ENCODE data around the gene FBXO47.
A peak's percentile ranks its signal among the peaks of the same experiment; 100 is the strongest.
"Not testable (repeated sequence)": the region's sequence is repeated elsewhere in the genome, so short reads cannot be mapped to it uniquely, and the experiment has no call there.

The FBXO47 gene

GRCh38 chr17:38920374-38921291, 46.6 kb downstream of the FBXO47 start:
- Mint-ChIP-seq H3K36me3 (ENCODE audit: low read depth) (peaks cover 27% of the 10 kb centered on the region), H3K4me3 (no peak overlapping the region), H3K4me1 (peaks cover 33% of the 10 kb centered on the region), H3K27ac (peak overlapping the region; percentile 71), H3K9me3 (no peaks in the 10 kb centered on the region), H3K27me3 (no peaks in the 10 kb centered on the region)
- ATAC-seq (no peak), DNase-seq (no peak)

DNA sequence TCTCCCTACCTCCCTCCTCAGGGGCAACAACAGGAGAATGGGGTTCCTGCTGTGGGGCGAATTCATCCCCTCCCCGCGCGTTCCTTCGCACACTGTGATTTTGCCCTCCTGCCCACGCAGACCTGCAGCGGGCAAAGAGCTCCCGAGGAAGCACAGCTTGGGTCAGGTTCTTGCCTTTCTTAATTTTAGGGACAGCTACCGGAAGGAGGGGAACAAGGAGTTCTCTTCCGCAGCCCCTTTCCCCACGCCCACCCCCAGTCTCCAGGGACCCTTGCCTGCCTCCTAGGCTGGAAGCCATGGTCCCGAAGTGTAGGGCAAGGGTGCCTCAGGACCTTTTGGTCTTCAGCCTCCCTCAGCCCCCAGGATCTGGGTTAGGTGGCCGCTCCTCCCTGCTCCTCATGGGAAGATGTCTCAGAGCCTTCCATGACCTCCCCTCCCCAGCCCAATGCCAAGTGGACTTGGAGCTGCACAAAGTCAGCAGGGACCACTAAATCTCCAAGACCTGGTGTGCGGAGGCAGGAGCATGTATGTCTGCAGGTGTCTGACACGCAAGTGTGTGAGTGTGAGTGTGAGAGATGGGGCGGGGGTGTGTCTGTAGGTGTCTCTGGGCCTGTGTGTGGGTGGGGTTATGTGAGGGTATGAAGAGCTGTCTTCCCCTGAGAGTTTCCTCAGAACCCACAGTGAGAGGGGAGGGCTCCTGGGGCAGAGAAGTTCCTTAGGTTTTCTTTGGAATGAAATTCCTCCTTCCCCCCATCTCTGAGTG, 47.7 kb downstream of the FBXO47 start:
- DNase-seq (no peak), ATAC-seq (no peak)
- Mint-ChIP-seq H3K27me3 (no peaks in the 10 kb centered on the region), H3K9me3 (no peaks in the 10 kb centered on the region), H3K27ac (peak overlapping the region; percentile 81), H3K4me3 (no peak overlapping the region), H3K4me1 (peaks cover 24% of the 10 kb centered on the region), H3K36me3 (ENCODE audit: low read depth) (peaks cover 29% of the 10 kb centered on the region)

- Mint-ChIP-seq H3K4me3 (no peak overlapping the region), H3K4me1 (peaks cover 24% of the 10 kb centered on the region), H3K27me3 (no peaks in the 10 kb centered on the region), H3K36me3 (ENCODE audit: low read depth) (peaks cover 34% of the 10 kb centered on the region), H3K9me3 (no peaks in the 10 kb centered on the region), H3K27ac (no peak overlapping the region)
- DNase-seq, result no peak
- ATAC-seq, result no peak
Measured at GRCh38 chr17:38918916-38919315, 48.3 kb downstream of the FBXO47 start.

DNA sequence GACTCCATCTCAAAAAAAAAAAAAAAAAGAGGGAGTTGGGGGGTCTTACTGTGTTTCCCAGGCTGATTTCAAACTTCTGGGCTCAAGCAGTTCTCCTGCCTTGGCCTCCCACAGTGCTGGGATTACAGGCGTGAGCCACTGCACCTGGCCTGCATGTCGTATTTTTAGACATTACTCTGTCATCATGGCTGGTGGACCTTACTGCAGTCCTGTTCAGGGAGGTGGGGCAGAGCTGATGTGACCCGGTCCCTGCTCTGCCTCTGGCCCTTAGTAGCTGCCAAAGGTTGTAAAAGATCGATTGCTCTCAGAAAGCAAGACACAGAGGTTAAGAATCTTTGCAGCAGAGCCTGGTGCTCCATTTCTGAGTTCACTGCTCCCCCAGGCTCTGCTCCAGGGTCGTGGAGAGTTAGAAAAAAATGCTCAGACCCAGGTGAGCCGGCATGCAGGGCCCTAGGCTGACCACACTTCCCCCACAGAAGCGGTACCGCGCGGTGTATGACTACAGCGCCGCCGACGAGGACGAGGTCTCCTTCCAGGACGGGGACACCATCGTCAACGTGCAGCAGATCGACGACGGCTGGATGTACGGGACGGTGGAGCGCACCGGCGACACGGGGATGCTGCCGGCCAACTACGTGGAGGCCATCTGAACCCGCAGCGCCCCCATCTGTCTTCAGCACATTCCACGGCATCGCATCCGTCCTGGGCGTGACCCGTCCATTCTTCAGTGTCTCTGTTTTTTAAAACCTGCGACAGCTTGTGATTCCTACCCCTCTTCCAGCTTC, 48.9 kb downstream of the FBXO47 start:
- H3K27ac Mint-ChIP-seq, result no peak overlapping the region
- H3K36me3 Mint-ChIP-seq (ENCODE audit: low read depth), result peaks cover 35% of the 10 kb centered on the region

GRCh38 chr17:38917259-38917658, 49.9 kb downstream of the FBXO47 start:
- Mint-ChIP-seq H3K36me3 (ENCODE audit: low read depth) (peaks cover 37% of the 10 kb centered on the region), H3K4me3 (no peak overlapping the region), H3K4me1 (peaks cover 22% of the 10 kb centered on the region), H3K9me3 (no peaks in the 10 kb centered on the region), H3K27me3 (no peaks in the 10 kb centered on the region), H3K27ac (peak overlapping the region; percentile 45)
- no peak for DNase-seq
- ATAC-seq, result no peak

More for the DNA sequence above, 48.9 kb downstream of the FBXO47 start:
- Mint-ChIP-seq H3K4me3 (no peak overlapping the region), H3K4me1 (peaks cover 22% of the 10 kb centered on the region), H3K9me3 (no peaks in the 10 kb centered on the region), H3K27me3 (no peaks in the 10 kb centered on the region)
- ATAC-seq (no peak), DNase-seq (no peak)

DNA sequence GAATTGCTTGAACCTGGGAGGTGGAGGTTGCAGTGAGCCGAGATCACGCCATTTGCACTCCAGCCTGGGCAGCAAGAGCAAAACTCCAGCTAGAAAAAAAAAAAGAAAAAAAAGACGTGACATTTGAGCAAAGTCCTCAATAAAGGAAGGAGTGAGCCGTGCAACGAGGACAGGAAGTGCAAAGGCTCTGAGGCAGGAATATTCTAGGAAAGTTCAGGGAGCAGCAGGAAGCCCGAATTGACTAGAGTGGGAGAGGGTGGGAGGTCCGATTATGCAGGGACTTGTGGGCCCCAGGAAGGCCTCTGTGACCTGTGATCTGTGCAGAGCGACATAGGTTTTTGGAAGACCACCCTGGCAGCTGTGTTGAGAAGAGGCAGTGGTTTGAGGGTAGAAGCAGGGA, 50.4 kb downstream of the FBXO47 start:
- peak overlapping the region; percentile 45 for H3K27ac Mint-ChIP-seq
- H3K36me3 Mint-ChIP-seq (ENCODE audit: low read depth), result peaks cover 37% of the 10 kb centered on the region
- H3K4me3 Mint-ChIP-seq, result no peak overlapping the region
- ATAC-seq (no peak), DNase-seq (no peak)
- no peaks in the 10 kb centered on the region for H3K9me3 Mint-ChIP-seq
- H3K4me1 Mint-ChIP-seq, result peaks cover 18% of the 10 kb centered on the region
- no peaks in the 10 kb centered on the region for H3K27me3 Mint-ChIP-seq

DNA sequence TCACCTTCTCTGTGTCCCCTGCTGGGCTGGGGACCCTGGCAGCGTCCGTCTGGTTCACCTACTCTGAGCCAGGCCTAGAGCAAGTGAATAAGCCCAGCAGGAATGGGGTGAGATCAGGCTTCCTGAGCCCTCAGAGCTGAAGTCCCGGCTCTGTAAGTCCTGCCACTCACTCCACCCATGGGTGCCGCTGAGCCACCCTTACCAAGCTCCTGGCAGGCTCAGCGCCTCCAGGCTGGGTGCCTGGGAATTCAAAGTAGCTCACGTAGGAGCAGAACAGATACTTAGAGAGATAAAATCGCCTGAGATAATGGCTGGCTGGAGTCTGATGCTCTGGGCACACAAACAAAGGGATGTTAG, 51.6 kb downstream of the FBXO47 start:
- no peaks in the 10 kb centered on the region for H3K9me3 Mint-ChIP-seq
- DNase-seq (no peak), ATAC-seq (no peak)
- H3K4me3 Mint-ChIP-seq, result no peak overlapping the region
- H3K27me3 Mint-ChIP-seq, result no peaks in the 10 kb centered on the region
- H3K4me1 Mint-ChIP-seq, result peaks cover 13% of the 10 kb centered on the region
- H3K36me3 Mint-ChIP-seq (ENCODE audit: low read depth), result peaks cover 40% of the 10 kb centered on the region
- no peak overlapping the region for H3K27ac Mint-ChIP-seq

- ATAC-seq, result no peak
- peaks cover 10% of the 10 kb centered on the region for H3K4me1 Mint-ChIP-seq
- H3K36me3 Mint-ChIP-seq (ENCODE audit: low read depth), result peaks cover 40% of the 10 kb centered on the region
- H3K27ac Mint-ChIP-seq, result peak overlapping the region; percentile 49
- H3K4me3 Mint-ChIP-seq, result no peak overlapping the region
- H3K9me3 Mint-ChIP-seq, result no peaks in the 10 kb centered on the region
- H3K27me3 Mint-ChIP-seq, result no peaks in the 10 kb centered on the region
- no peak for DNase-seq
Measured at GRCh38 chr17:38914741-38915638, 52.2 kb downstream of the FBXO47 start.

GRCh38 chr17:38912221-38912813, 54.9 kb downstream of the FBXO47 start:
- Mint-ChIP-seq H3K27me3 (no peaks in the 10 kb centered on the region), H3K9me3 (no peaks in the 10 kb centered on the region), H3K4me1 (peaks cover 19% of the 10 kb centered on the region), H3K4me3 (no peak overlapping the region), H3K36me3 (ENCODE audit: low read depth) (peaks cover 25% of the 10 kb centered on the region), H3K27ac (no peak overlapping the region)
- DNase-seq (no peak), ATAC-seq (no peak)

- not testable (repeated sequence) for H3K27ac Mint-ChIP-seq, H3K4me3 Mint-ChIP-seq, DNase-seq, H3K9me3 Mint-ChIP-seq, ATAC-seq, H3K27me3 Mint-ChIP-seq
- Mint-ChIP-seq H3K4me1 (peaks cover 22% of the 10 kb centered on the region), H3K36me3 (ENCODE audit: low read depth) (peaks cover 18% of the 10 kb centered on the region)
Measured at GRCh38 chr17:38911731-38912081, 55.5 kb downstream of the FBXO47 start.

DNA sequence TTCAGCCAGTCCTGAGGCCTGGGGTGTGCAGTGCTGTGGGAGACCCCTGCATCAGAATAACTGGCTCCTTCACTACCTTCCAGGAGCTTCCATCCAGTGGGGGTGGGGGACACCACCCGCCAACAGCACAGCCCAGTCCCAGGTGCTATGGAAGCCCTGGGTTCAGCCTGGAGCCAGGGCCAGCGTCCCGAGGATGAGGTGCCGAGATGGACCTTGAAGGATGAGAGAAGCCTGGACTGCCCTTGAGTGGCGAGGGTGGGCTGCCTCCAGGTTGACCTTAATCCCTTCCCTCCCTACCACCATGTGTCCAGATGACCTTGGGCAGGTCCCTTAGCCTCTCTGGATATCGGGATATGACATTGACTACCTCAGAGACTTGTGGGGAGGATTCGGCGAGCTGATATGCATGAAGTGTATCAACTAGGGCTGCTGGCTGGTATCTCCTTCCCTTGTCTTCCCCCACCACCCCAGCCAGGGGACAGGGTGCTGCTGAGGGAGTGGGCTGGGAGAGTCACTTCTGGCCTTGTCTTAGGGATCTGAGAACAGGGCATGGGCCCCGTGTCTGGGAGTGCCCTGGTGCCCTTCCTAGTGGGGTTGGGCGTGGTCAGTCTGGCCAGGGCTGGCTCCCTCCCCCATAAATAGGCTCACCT, 56.0 kb downstream of the FBXO47 start:
- Mint-ChIP-seq H3K4me3 (no peak overlapping the region), H3K27ac (no peak overlapping the region), H3K36me3 (ENCODE audit: low read depth) (peaks cover 17% of the 10 kb centered on the region)

GRCh38 chr17:38910325-38910724, 56.9 kb downstream of the FBXO47 start:
- Mint-ChIP-seq H3K27me3 (no peaks in the 10 kb centered on the region), H3K36me3 (ENCODE audit: low read depth) (peaks cover 14% of the 10 kb centered on the region), H3K4me1 (peaks cover 32% of the 10 kb centered on the region), H3K9me3 (no peaks in the 10 kb centered on the region), H3K27ac (no peak overlapping the region), H3K4me3 (no peak overlapping the region)
- DNase-seq (no peak), ATAC-seq (no peak)

More for the DNA sequence above, 56.0 kb downstream of the FBXO47 start:
- no peaks in the 10 kb centered on the region for H3K9me3 Mint-ChIP-seq
- ATAC-seq (no peak), DNase-seq (no peak)
- peaks cover 26% of the 10 kb centered on the region for H3K4me1 Mint-ChIP-seq
- H3K27me3 Mint-ChIP-seq, result no peaks in the 10 kb centered on the region

GRCh38 chr17:38908676-38909181, 58.5 kb downstream of the FBXO47 start:
- H3K27me3 Mint-ChIP-seq, result no peaks in the 10 kb centered on the region
- H3K36me3 Mint-ChIP-seq (ENCODE audit: low read depth), result peaks cover 20% of the 10 kb centered on the region
- H3K4me3 Mint-ChIP-seq, result no peak overlapping the region
- ATAC-seq (peak; percentile 30), DNase-seq (no peak)
- H3K27ac Mint-ChIP-seq, result peak overlapping the region; percentile 65
- no peaks in the 10 kb centered on the region for H3K9me3 Mint-ChIP-seq
- H3K4me1 Mint-ChIP-seq, result peaks cover 37% of the 10 kb centered on the region
